ENCODE data around the gene TRPV3.

The TRPV3 gene

DNA sequence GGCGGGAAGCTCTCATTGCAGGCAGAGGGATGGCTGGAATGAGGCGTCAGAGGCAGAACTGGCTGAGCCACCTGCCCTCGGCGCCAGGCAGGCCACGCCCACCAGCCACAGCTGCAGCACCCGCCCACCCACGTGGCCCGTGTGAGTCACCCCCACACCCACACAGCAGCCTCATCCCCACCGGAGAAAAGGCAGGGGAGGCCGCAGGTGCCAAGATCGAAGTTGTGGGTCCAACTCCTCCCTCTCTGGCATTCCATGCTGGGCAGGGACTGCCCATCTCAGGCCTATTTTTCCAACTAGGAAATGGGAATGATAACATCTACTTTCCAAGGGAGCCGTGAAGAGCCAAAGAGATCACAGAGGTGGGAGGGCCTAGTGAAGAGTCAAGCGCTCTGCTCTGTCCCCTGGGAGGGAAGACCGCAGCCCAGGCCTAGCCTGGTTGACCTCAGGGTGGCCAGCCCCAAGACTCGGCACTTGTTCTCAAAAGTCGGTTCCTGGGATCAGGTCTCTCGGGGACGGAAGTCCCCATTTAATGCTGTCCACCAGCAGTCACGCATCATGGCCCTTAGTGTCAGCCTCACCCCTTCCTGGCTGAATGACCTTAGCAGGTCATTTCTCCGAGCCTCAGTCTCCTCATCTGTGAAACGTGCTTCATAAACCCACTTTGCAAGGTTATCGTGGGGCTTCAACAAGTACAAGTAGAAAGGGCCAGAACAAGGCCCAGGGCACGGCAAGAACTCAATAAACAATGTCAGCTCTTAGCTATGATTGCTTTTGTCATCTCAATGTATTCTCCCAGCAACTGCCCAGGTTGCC lies at the start of gene TRPV3:
Gene TRPV3 (minus strand): TSS at position 45 of the 816 bp plus-strand sequence. CDS start 2,962 bp downstream, outside the sequence.
- H3K27ac ChIP-seq, result no peak within 1 kb of the TSS

DNA sequence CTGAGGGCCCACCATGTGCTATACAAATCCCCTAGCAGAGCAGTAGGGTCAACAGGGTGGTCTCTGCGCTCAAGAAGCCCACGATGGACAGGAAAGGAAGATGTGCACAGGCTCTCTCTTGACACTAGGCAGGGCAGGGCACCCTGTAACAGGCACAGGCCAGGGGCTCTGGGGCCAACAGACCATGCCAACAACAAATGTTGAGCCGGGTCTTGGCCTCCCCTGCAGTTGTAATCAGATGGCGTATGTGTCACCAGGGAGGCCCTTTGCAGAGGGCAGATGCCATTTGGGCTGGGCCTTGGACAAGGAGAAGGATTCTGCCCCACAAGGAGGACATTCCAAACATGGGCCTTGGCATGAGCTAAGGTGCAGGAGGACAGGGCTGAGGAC lies 46.3 kb upstream of the TRPV3 start:
- in situ Hi-C loops (cut with HindIII; ENCODE audit: low pct_ligation_motif_present, low sequenced_read_pairs), result no loop called here
- Histone ChIP-seq H3K27me3 (replicated peaks) (no peaks in the 10 kb centered on the region), H3K27ac (no peak overlapping the region), H3K4me3 (ENCODE audit: low read depth, low read length) (no peak overlapping the region), H3K36me3 (replicated peaks) (peaks cover 3% of the 10 kb centered on the region)
- no peak for DNase-seq
- TF ChIP-seq, protein P1, sequence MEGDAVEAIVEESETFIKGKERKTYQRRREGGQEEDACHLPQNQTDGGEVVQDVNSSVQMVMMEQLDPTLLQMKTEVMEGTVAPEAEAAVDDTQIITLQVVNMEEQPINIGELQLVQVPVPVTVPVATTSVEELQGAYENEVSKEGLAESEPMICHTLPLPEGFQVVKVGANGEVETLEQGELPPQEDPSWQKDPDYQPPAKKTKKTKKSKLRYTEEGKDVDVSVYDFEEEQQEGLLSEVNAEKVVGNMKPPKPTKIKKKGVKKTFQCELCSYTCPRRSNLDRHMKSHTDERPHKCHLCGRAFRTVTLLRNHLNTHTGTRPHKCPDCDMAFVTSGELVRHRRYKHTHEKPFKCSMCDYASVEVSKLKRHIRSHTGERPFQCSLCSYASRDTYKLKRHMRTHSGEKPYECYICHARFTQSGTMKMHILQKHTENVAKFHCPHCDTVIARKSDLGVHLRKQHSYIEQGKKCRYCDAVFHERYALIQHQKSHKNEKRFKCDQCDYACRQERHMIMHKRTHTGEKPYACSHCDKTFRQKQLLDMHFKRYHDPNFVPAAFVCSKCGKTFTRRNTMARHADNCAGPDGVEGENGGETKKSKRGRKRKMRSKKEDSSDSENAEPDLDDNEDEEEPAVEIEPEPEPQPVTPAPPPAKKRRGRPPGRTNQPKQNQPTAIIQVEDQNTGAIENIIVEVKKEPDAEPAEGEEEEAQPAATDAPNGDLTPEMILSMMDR (IDR thresholded peaks at IDR 0.05; ENCODE audit: low read depth, low read length, missing control alignments), result no peak

More for the DNA sequence above, at the start of gene TRPV3:
- in situ Hi-C loops (cut with HindIII; ENCODE audit: low pct_ligation_motif_present, low sequenced_read_pairs), result no loop called here
- Histone ChIP-seq H3K27me3 (replicated peaks) (no peaks in the 10 kb centered on the region), H3K36me3 (replicated peaks) (no peaks in the 10 kb centered on the region), H3K4me3 (ENCODE audit: low read depth, low read length) (no peak within 1 kb of the TSS)
- DNase-seq, result no peak
- TF ChIP-seq, protein P1 (IDR thresholded peaks at IDR 0.05; ENCODE audit: low read depth, low read length, missing control alignments), result no peak

GRCh38 chr17:3603119-3603869 lies 45.7 kb upstream of the TRPV3 start:
- in situ Hi-C loops (cut with HindIII; ENCODE audit: low pct_ligation_motif_present, low sequenced_read_pairs), result no loop called here
- no peak overlapping the region for H3K27ac ChIP-seq
- no peak overlapping the region for H3K4me3 ChIP-seq (ENCODE audit: low read depth, low read length)
- TF ChIP-seq, protein P1 (IDR thresholded peaks at IDR 0.05; ENCODE audit: low read depth, low read length, missing control alignments), result no peak
- DNase-seq, result peak; percentile 38
- H3K36me3 ChIP-seq (replicated peaks), result peaks cover 2% of the 10 kb centered on the region
- H3K27me3 ChIP-seq (replicated peaks), result no peaks in the 10 kb centered on the region

GRCh38 chr17:3602499-3602898 lies 44.9 kb upstream of the TRPV3 start:
- no peaks in the 10 kb centered on the region for H3K27me3 ChIP-seq (replicated peaks)
- DNase-seq, result no peak
- H3K4me3 ChIP-seq (ENCODE audit: low read depth, low read length), result no peak overlapping the region
- TF ChIP-seq, protein P1 (IDR thresholded peaks at IDR 0.05; ENCODE audit: low read depth, low read length, missing control alignments), result peak; percentile 57
- peaks cover 2% of the 10 kb centered on the region for H3K36me3 ChIP-seq (replicated peaks)
- in situ Hi-C loops (cut with HindIII; ENCODE audit: low pct_ligation_motif_present, low sequenced_read_pairs), result no loop called here
- H3K27ac ChIP-seq, result no peak overlapping the region

DNA sequence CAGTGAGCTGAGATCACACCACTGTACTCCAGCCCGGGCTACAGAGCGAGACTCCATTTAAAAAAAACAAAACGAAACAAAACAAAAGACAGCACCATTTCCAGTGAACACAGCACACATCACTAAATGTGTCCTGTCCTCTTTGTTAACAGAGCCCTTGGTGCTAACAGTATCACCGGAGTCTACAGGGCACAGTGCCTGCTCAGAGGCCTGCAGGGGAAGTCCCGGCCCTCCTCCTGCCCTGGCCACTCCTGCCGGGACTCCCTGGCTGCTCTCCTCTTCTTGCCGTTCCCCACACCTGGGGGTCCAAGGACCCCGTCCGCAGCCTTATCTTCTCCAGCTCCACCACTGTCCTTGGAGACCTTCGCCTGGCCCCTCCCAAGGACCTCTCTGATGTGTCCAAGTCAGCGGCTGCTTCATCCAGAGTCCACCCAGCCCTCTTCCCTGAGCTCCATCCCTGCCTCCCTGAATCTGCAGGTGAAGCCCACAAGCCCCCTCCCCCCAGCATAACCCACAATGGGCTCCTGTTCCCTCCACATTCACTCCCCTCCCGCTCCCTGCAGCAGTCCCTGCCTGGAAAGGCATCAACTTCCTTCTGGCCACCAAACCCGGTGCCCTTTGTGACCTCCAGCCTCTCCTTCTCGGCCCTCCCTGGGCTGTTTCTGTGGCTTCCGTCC lies 43.1 kb upstream of the TRPV3 start:
- Histone ChIP-seq H3K4me3 (ENCODE audit: low read depth, low read length) (no peak overlapping the region), H3K27ac (no peak overlapping the region), H3K36me3 (replicated peaks) (no peaks in the 10 kb centered on the region), H3K27me3 (replicated peaks) (no peaks in the 10 kb centered on the region)
- DNase-seq, result no peak
- in situ Hi-C loops (cut with HindIII; ENCODE audit: low pct_ligation_motif_present, low sequenced_read_pairs), result no loop called here
- TF ChIP-seq, protein P1 (IDR thresholded peaks at IDR 0.05; ENCODE audit: low read depth, low read length, missing control alignments), result no peak

Measured in brain microvascular endothelial cell (primary cell).